ENCODE results near the gene FAM221A.

Gene FAM221A

DNA sequence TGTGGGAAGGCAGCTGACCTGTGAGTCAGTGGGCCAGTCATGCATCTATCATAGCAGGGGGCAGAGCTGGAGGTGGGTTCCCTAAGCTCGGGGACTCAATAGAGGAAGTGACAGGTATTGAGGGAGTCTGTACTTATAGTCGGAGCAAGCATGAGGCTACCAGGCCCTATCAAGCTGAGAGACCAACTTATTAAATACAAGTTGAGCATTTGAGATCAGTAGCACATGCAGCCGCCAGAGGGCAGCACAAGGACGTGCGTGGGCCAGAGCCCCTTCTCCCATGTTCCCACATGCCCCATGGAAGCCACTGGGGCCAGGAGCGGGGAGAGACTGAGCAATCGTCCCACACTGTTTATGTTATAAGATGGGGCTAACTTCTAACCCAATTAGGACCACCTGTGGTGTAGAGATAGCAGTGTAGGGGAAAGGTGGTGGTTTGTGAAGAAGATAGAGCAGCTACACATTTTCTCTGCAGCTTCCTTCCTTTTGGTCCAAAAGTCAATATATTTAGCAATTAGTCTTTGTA lies 17.0 kb downstream of the FAM221A start:
- Histone ChIP-seq H3K4me3 (ENCODE audit: low read depth in 1 of 2, low read length in 2 of 2) (no peak overlapping the region), H3K36me3 (ENCODE audit: insufficient read depth, low read length) (peaks cover 27% of the 10 kb centered on the region; the same call in 1 of the 2 replicates), H3K4me2 (ENCODE audit: insufficient read depth, low read length) (no peak overlapping the region), H3K9me3 (ENCODE audit: insufficient read depth, low read length, severe bottlenecking) (no peaks in the 10 kb centered on the region), H3K27me3 (ENCODE audit: insufficient read depth, low read length, poor library complexity) (no peaks in the 10 kb centered on the region), H3K9ac (ENCODE audit: low read depth, low read length) (no peak overlapping the region), H3K27ac (ENCODE audit: low read length) (no peak overlapping the region), H3K4me1 (ENCODE audit: insufficient read depth, low read length) (no peaks in the 10 kb centered on the region), H3K79me2 (ENCODE audit: insufficient read depth, low read length) (no peaks in the 10 kb centered on the region), H4K20me1 (ENCODE audit: insufficient read depth, low read length) (0 out of 2 replicates have a peak, but pooled peaks cover 4% of the 10 kb centered on the region), H2AFZ (ENCODE audit: low read depth, low read length) (no peak overlapping the region; the same call in 1 of the 2 replicates)
- TF ChIP-seq, protein P1, sequence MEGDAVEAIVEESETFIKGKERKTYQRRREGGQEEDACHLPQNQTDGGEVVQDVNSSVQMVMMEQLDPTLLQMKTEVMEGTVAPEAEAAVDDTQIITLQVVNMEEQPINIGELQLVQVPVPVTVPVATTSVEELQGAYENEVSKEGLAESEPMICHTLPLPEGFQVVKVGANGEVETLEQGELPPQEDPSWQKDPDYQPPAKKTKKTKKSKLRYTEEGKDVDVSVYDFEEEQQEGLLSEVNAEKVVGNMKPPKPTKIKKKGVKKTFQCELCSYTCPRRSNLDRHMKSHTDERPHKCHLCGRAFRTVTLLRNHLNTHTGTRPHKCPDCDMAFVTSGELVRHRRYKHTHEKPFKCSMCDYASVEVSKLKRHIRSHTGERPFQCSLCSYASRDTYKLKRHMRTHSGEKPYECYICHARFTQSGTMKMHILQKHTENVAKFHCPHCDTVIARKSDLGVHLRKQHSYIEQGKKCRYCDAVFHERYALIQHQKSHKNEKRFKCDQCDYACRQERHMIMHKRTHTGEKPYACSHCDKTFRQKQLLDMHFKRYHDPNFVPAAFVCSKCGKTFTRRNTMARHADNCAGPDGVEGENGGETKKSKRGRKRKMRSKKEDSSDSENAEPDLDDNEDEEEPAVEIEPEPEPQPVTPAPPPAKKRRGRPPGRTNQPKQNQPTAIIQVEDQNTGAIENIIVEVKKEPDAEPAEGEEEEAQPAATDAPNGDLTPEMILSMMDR (IDR thresholded peaks at IDR 0.05; ENCODE audit: borderline replicate concordance, extremely low read depth, low read length, poor library complexity, severe bottlenecking) = peak; percentile 76
- no peak for TF ChIP-seq EZH2 (IDR thresholded peaks at IDR 0.05; ENCODE audit: borderline replicate concordance, low read depth, low read length, severe bottlenecking)
- DNase-seq (peak; percentile 49), ATAC-seq (ENCODE audit: insufficient read depth, low read depth) (peak; percentile 79)

- Histone ChIP-seq H4K20me1 (ENCODE audit: insufficient read depth, low read length) (0 out of 2 replicates have a peak, but pooled peaks cover 4% of the 10 kb centered on the region), H3K9ac (ENCODE audit: low read depth, low read length) (no peak overlapping the region), H3K4me2 (ENCODE audit: insufficient read depth, low read length) (no peak overlapping the region), H2AFZ (ENCODE audit: low read depth, low read length) (no peak overlapping the region), H3K79me2 (ENCODE audit: insufficient read depth, low read length) (no peaks in the 10 kb centered on the region), H3K4me1 (ENCODE audit: insufficient read depth, low read length) (no peaks in the 10 kb centered on the region), H3K36me3 (ENCODE audit: insufficient read depth, low read length) (peaks cover 34% of the 10 kb centered on the region), H3K27ac (ENCODE audit: low read length) (no peak overlapping the region), H3K9me3 (ENCODE audit: insufficient read depth, low read length, severe bottlenecking) (no peaks in the 10 kb centered on the region), H3K4me3 (ENCODE audit: low read depth in 1 of 2, low read length in 2 of 2) (no peak overlapping the region), H3K27me3 (ENCODE audit: insufficient read depth, low read length, poor library complexity) (no peaks in the 10 kb centered on the region)
- ATAC-seq (ENCODE audit: insufficient read depth, low read depth) (no peak), DNase-seq (no peak)
- TF ChIP-seq, protein P1 (IDR thresholded peaks at IDR 0.05; ENCODE audit: borderline replicate concordance, extremely low read depth, low read length, poor library complexity, severe bottlenecking) = no peak
Observed at GRCh38 chr7:23698822-23699221, 18.8 kb downstream of the FAM221A start.

DNA sequence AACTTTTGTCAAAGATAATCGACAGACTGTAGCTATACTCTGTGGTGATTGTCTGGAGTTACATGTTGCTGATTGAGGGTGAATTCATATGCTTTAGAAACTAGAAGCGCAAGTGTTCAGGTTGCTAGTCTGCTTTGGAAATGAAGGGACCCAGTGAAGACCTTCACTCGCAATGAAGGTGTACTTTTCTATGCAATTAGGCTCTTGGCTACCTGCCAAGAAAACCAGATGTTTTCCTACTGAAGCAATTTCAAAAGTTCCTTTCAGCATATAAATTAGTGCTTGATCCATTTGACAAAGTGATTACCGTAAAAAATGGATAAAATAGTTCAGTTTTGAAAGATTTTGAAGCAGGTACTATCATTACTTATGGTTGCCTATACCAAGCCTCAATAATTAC lies 20.0 kb downstream of the FAM221A start:
- 0 out of 2 replicates have a peak, but pooled peaks cover 4% of the 10 kb centered on the region for H4K20me1 ChIP-seq (ENCODE audit: insufficient read depth, low read length)
- H3K9ac ChIP-seq (ENCODE audit: low read depth, low read length) = no peak overlapping the region
- TF ChIP-seq EZH2 (IDR thresholded peaks at IDR 0.05; ENCODE audit: borderline replicate concordance, low read depth, low read length, severe bottlenecking) = no peak
- TF ChIP-seq, protein P1 (IDR thresholded peaks at IDR 0.05; ENCODE audit: borderline replicate concordance, extremely low read depth, low read length, poor library complexity, severe bottlenecking) = no peak
- no peak for ATAC-seq (ENCODE audit: insufficient read depth, low read depth)
- H3K27ac ChIP-seq (ENCODE audit: low read length) = no peak overlapping the region
- no peaks in the 10 kb centered on the region for H3K27me3 ChIP-seq (ENCODE audit: insufficient read depth, low read length, poor library complexity)
- H3K4me3 ChIP-seq (ENCODE audit: low read depth in 1 of 2, low read length in 2 of 2) = no peak overlapping the region
- H2AFZ ChIP-seq (ENCODE audit: low read depth, low read length) = no peak overlapping the region
- peaks cover 38% of the 10 kb centered on the region for H3K36me3 ChIP-seq (ENCODE audit: insufficient read depth, low read length)
- H3K9me3 ChIP-seq (ENCODE audit: insufficient read depth, low read length, severe bottlenecking) = no peaks in the 10 kb centered on the region
- H3K4me1 ChIP-seq (ENCODE audit: insufficient read depth, low read length) = no peaks in the 10 kb centered on the region
- H3K4me2 ChIP-seq (ENCODE audit: insufficient read depth, low read length) = no peak overlapping the region
- DNase-seq = no peak
- H3K79me2 ChIP-seq (ENCODE audit: insufficient read depth, low read length) = no peaks in the 10 kb centered on the region

Measured in DND-41 (cell line).